Smooth muscle cell (in vitro differentiated cells): Measurements from ENCODE around the gene CBARP. TPM values are rescaled to one million over a fixed set of nuclear protein-coding genes. Genes with fewer than 3 reads are reported as not detected.

ENCODE experiments used
- DNase-seq: peaks from one replicate; lab custom pipeline; 2025; ENCODE audit not compliant: unreplicated experiment; lab: John Stamatoyannopoulos, UW
- H2AFZ ChIP-seq: fragments of 200-600 bp; sonication (generic); 2 replicates; pipeline ENCODE4 v1.6.0; 2016; ENCODE audit warnings: antibody characterized with exemption, low read depth, mild to moderate bottlenecking
- H3F3A ChIP-seq: fragments of 200-600 bp; sonication (generic); 2 replicates; pipeline ENCODE4 v1.6.0; 2017; ENCODE audit warnings: antibody characterized with exemption, low read depth
- H3K27ac ChIP-seq: fragments of 200-600 bp; sonication (generic); 2 replicates; pipeline ENCODE4 v1.5.1; 2016; ENCODE audit warnings: low read depth, mild to moderate bottlenecking
- H3K27me3 ChIP-seq: fragments of 200-600 bp; sonication (generic); 2 replicates; pipeline ENCODE4 v1.6.1; 2016; ENCODE audit warnings: low read depth, mild to moderate bottlenecking
- H3K36me3 ChIP-seq: fragments of 200-600 bp; sonication (generic); 2 replicates; pipeline ENCODE4 v1.5.1; 2016; ENCODE audit warnings: low read depth
- H3K4me1 ChIP-seq: fragments of 200-600 bp; sonication (generic); 2 replicates; pipeline ENCODE4 v1.5.1; 2016; ENCODE audit warnings: low read depth
- H3K4me2 ChIP-seq: fragments of 200-600 bp; sonication (generic); 2 replicates; pipeline ENCODE4 v1.6.0; 2016; ENCODE audit warnings: mild to moderate bottlenecking
- H3K4me3 ChIP-seq: fragments of 200-600 bp; sonication (generic); 2 replicates; pipeline ENCODE4 v1.5.1; 2016; ENCODE audit warnings: mild to moderate bottlenecking
- H3K79me2 ChIP-seq: fragments of 200-600 bp; sonication (generic); 2 replicates; pipeline ENCODE4 v1.6.0; 2016; ENCODE audit warnings: low read depth, mild to moderate bottlenecking
- H3K9ac ChIP-seq: fragments of 200-600 bp; sonication (generic); 2 replicates; pipeline ENCODE4 v1.6.0; 2016; ENCODE audit warnings: low read depth
- H3K9me3 ChIP-seq: fragments of 200-600 bp; sonication (generic); replicated peaks from 2 replicates; pipeline ENCODE4 v1.5.1; 2016; ENCODE audit warnings: low read depth
- H4K20me1 ChIP-seq: fragments of 200-600 bp; sonication (generic); 2 replicates; pipeline ENCODE4 v1.6.0; 2016; ENCODE audit warnings: low read depth
- WGBS: methylation state at CpG from one replicate; pipeline ENCODE4 v1.1.7; 2016; ENCODE audit warnings: low lambda C conversion rate; 5-methylcytosine and 5-hydroxymethylcytosine counted together
- polyA plus RNA-seq: library from polyadenylated mRNA; unstranded; fragments of >200 nt; fragmentation: Nextera tagmentation; extraction: Ambion mirVana; gene quantifications from 2 replicates; pipeline ENCODE4 v1.2.1, GENCODE V29; 2016
- total RNA-seq: library from RNA; depleted of rRNA; stranded (reverse); fragments of >200 nt; gene quantifications from 2 replicates; pipeline ENCODE4 v1.2.3, GENCODE V29; 2014
- TF ChIP-seq, protein P1 (sequence below): fragments of 200-600 bp; sonication (generic); IDR thresholded peaks from 2 replicates; pipeline ENCODE4 v1.5.1; 2017; ENCODE audit warnings: borderline replicate concordance, mild to moderate bottlenecking, antibody characterized with exemption; ENCODE audit not compliant: insufficient read depth, poor library complexity, severe bottlenecking

The CBARP gene
- total and polyA plus RNA-seq, 2 experiments from 2014 or later, result 2.7 to 10.5 TPM

DNA sequence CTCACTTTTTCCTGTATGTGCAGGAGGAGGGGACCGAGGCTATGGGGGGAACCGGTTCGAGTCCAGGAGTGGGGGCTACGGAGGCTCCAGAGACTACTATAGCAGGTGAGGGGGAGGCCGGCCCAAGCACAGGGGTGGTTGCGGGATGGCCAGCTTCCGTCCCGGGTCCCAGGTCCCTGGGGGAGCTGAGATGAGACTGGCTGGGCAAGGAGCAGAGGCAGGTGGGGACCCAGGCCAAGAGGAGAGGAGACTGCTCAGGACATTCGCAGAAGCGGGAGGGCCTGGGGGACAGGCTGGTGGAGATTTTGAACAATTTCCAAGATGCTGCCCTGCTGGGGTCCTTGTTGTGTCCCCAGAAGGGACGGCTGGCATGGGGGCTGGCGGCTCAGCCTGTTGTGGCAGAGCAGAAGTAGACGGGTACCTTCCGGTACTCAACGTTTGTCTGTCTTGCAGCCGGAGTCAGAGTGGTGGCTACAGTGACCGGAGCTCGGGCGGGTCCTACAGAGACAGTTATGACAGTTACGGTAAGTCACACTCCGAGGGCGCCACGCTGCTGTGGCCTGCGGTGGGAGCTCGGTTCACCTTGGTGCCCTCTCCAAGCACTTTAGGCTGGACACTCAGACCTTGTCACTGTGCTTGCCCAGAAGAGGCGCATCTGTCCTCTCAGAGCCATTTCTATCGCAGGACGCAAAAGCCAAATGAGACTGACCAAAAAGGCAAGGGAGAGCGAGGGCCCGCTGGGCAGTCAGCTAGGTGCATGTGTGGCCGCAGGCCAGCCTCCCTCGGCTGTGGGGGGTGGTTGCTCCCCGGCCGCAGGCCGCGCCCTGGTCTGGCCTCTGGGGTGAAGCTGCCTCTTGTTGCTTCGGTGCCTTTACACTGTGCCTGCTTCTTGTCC lies 34.0 kb upstream of the CBARP start:
- peaks cover 8% of the 10 kb centered on the region for H3K36me3 ChIP-seq
- H3K79me2 ChIP-seq, result peaks cover 60% of the 10 kb centered on the region
- peak overlapping the region; percentile 94 for H3K27ac ChIP-seq
- H3K4me3 ChIP-seq, result no peak overlapping the region
- no peaks in the 10 kb centered on the region for H3K27me3 ChIP-seq
- 96% methylated on average over 36 of the region's 37 CpGs for WGBS
- H3F3A ChIP-seq, result peaks cover 59% of the 10 kb centered on the region
- H4K20me1 ChIP-seq, result peaks cover 53% of the 10 kb centered on the region
- TF ChIP-seq, protein P1, sequence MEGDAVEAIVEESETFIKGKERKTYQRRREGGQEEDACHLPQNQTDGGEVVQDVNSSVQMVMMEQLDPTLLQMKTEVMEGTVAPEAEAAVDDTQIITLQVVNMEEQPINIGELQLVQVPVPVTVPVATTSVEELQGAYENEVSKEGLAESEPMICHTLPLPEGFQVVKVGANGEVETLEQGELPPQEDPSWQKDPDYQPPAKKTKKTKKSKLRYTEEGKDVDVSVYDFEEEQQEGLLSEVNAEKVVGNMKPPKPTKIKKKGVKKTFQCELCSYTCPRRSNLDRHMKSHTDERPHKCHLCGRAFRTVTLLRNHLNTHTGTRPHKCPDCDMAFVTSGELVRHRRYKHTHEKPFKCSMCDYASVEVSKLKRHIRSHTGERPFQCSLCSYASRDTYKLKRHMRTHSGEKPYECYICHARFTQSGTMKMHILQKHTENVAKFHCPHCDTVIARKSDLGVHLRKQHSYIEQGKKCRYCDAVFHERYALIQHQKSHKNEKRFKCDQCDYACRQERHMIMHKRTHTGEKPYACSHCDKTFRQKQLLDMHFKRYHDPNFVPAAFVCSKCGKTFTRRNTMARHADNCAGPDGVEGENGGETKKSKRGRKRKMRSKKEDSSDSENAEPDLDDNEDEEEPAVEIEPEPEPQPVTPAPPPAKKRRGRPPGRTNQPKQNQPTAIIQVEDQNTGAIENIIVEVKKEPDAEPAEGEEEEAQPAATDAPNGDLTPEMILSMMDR, result no peak
- no peak overlapping the region for H2AFZ ChIP-seq
- no peaks in the 10 kb centered on the region for H3K9me3 ChIP-seq
- no peak for DNase-seq
- H3K4me1 ChIP-seq, result peaks cover 54% of the 10 kb centered on the region
- H3K4me2 ChIP-seq, result peak overlapping the region; percentile 87
- no peak overlapping the region for H3K9ac ChIP-seq

DNA sequence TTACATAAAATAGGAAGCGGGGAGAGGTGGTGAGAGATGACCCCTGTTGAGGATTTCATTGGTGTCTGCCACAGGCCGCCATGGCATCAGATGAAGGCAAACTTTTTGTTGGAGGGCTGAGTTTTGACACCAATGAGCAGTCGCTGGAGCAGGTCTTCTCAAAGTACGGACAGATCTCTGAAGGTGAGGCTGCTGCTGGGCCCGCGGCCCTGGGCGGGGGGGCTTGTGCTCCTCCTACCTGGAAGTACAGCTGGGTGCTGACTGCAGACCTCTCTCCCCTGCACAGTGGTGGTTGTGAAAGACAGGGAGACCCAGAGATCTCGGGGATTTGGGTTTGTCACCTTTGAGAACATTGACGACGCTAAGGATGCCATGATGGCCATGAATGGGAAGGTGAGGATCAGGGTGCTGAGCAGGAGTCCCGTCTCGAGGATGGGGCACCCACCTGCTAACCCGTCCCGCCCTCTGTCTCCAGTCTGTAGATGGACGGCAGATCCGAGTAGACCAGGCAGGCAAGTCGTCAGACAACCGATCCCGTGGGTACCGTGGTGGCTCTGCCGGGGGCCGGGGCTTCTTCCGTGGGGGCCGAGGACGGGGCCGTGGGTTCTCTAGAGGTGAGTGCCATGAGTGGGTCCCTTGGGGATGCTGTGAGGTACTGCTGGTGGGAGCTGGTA lies 33.2 kb upstream of the CBARP start:
- peaks cover 53% of the 10 kb centered on the region for H3K79me2 ChIP-seq
- peaks cover 61% of the 10 kb centered on the region for H3F3A ChIP-seq
- peaks cover 8% of the 10 kb centered on the region for H3K36me3 ChIP-seq
- peak overlapping the region; percentile 89 for H3K9ac ChIP-seq
- H2AFZ ChIP-seq, result no peak overlapping the region
- H3K27me3 ChIP-seq, result no peaks in the 10 kb centered on the region
- TF ChIP-seq, protein P1, result no peak
- peak overlapping the region; percentile 87 for H3K4me2 ChIP-seq
- peaks cover 48% of the 10 kb centered on the region for H3K4me1 ChIP-seq
- WGBS, result 90% methylated on average over 18 of the region's 26 CpGs
- peak overlapping the region; percentile 94 for H3K27ac ChIP-seq
- peaks cover 53% of the 10 kb centered on the region for H4K20me1 ChIP-seq
- no peak for DNase-seq
- peak overlapping the region; percentile 67 for H3K4me3 ChIP-seq
- no peaks in the 10 kb centered on the region for H3K9me3 ChIP-seq

DNA sequence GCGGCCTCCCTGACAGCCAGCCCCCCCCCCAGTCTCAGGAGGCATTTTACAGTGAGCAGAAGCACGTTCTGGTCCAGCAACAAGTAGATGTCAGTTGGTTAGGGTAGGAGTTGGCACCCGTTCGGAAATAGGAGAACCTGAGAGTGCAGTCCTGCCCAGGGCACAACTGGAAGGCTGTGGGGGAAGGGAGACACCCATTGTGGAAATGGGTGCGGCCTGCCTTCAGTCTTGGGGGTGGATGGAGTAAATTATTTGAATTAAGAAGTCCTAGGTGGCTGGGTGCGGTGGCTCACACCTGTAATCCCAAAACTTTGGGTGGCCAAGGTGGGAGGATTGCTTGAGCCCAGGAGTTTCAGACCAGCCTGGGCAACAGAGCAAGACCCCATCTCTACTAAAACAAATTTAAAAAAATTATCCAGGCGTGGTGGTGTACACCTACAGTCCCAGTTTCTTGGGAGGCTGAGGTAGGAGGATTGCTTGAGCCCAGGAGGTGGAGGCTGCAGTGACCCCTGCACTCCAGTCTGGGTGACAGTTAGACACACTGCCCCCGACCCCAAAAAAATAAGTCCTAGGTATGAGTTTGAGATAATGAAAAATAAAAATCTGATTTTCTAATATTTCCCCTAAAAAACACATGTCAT lies 32.5 kb upstream of the CBARP start:
- H4K20me1 ChIP-seq, result peaks cover 53% of the 10 kb centered on the region

More for the DNA sequence above, 32.5 kb upstream of the CBARP start:
- peak overlapping the region; percentile 94 for H3K27ac ChIP-seq
- H3K27me3 ChIP-seq, result no peaks in the 10 kb centered on the region
- H2AFZ ChIP-seq, result no peak overlapping the region
- peak overlapping the region; percentile 67 for H3K4me3 ChIP-seq
- peak overlapping the region; percentile 89 for H3K9ac ChIP-seq
- H3K4me2 ChIP-seq, result peak overlapping the region; percentile 87
- peaks cover 51% of the 10 kb centered on the region for H3K4me1 ChIP-seq
- H3F3A ChIP-seq, result peaks cover 63% of the 10 kb centered on the region
- 55% methylated on average over 8 of the region's 8 CpGs for WGBS
- no peak for DNase-seq
- TF ChIP-seq, protein P1, result no peak
- H3K79me2 ChIP-seq, result peaks cover 51% of the 10 kb centered on the region
- H3K9me3 ChIP-seq, result no peaks in the 10 kb centered on the region
- peaks cover 8% of the 10 kb centered on the region for H3K36me3 ChIP-seq
